ENCODE data around the gene SERPINA1.

DNA sequence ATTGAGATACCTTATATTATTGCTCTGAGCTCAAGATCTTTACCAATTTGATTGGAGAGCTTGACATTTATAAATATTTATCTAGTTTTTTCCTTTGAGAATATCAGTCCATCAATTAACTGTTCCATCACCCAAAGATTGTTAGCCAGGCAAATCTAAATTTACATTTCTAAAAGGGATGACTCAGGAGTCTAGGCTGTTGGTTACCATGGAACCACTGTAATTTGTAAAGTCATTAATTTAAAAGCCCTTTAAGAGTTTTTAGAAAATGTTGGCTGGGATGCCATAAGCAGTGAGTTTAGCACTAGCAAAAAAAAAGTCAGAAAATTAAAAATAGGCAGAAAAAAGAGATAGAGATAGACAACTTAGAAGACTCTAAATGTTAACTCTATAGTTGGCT, 19.5 kb upstream of the SERPINA1 start:
- TF ChIP-seq NFRKB (IDR thresholded peaks at IDR 0.05) (no peak), SP1 (IDR thresholded peaks at IDR 0.05) (no peak), CTBP1 (IDR thresholded peaks at IDR 0.05; ENCODE audit: borderline replicate concordance) (no peak)

All from HEK293T (cell line).